ENCODE results near the gene PHPT1.

The PHPT1 gene

DNA sequence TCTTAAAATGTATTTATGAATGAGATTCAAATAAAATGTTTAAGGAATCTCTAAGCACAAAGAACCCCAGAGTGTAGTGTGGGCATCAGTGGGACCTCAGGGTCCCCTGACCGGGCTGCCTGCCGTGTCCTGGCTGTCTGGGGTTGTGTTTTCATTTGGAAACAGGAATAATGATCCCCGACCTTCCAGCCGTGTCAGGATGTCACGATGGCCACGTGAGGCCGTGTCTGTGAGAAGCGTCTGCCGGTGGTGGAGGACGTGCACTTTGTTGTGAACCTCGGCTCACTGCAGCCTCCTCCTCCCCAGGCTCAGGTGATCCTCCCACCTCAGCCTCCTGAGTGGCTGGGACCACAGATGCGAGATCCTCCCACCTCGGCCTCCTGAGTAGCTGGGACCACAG, 41.5 kb downstream of the PHPT1 start:
- DNase-seq, result no peak

- no peak for DNase-seq
These were observed 46.8 kb downstream of the PHPT1 start for GRCh38 chr9:136896027-136896426.

DNA sequence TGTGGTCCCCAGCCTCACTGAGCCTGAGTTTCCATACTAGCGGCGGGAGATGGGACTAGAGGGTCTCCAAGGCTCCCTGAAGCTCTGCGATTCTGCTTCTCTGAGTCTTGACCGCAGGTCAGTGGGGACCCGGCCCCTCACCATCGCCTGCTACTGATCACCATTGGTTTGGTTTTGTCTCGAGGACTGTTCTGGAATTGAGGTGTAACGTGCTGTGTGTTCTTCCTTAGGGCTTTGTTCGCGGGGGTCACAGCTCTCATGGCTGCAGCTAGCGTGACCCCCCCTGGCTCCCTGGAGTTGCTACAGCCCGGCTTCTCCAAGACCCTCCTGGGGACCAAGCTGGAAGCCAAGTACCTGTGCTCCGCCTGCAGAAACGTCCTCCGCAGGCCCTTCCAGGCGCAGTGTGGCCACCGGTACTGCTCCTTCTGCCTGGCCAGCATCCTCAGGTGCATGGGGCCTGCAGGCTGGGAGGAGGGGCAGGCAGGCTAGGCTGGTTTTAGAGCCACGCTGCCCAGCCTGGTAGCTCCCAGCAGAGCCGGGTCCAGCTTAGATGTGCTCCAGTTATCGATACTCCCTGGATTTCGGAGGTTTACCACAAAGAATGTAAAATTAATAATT, 49.4 kb downstream of the PHPT1 start:
- DNase-seq, result no peak

DNA sequence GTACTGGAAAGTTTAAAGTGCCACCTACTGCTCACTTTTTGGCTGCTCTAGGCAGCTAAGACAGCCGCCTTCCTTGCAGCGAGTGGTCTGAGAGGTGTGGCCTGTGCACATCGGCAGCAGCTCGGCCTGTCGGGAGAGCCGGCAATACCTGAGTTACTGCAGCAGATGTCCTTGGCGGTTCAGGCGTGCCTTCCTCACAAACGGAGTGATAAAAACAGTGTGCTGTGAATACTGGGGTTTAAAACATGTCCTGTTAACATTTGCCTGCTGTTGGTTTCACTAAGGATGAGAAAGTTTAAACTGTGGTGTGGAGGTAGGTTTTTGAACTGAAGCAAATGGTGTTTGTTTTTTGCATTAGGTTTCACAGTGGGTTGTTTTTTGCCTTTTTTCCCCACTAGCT, 50.0 kb downstream of the PHPT1 start:
- DNase-seq, result no peak

DNA sequence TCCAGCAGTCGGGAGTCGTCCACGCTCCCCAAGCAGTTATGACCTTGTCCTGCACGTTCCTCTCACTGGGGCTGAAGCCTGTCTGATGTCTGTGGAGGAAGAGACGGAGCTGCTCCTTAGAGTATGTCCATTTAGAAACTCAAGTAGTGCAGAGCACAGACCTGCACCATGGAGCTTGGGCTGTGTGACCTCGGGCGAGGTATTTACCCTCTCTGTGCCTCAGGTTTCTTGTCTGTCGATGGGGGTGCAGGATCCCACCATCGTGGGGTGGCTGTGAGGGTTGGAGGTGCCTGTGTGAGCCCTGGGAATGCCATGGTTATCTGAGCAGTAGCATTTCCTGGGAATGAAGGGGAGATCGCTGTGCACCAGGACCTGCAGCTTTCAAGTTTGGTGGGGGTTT, 51.3 kb downstream of the PHPT1 start:
- DNase-seq, result no peak
